Gastrocnemius medialis (tissue), 4 donors: Measurements from ENCODE around the gene CA14. TPM values are rescaled to one million over a fixed set of nuclear protein-coding genes. Genes with fewer than 3 reads are reported as not detected.

Experiments used
- ATAC-seq, 2 donors: fragments of 150-250 bp; one replicate each; pipeline ENCODE4 v1.9.1; 2016
- DNase-seq, 2 donors: peaks; one replicate each; pipeline ENCODE4 v3.0.0-alpha.2; 2019
- H3K27ac ChIP-seq, 4 donors: fragments of 200-600 bp; sonication (generic); 1 replicate in 1 of 4; 2 replicates in 3 of 4; pipeline ENCODE4 v1.5.1; 2016 to 2018; ENCODE audit warnings: mild to moderate bottlenecking in 2 of 4, moderate library complexity in 1 of 4
- H3K27me3 ChIP-seq, 3 donors: fragments of 200-600 bp; sonication (generic) in 2 of 3; 1 replicate in 1 of 3; 2 replicates in 2 of 3; pipeline versions ENCODE4 v1.5.1 to v1.6.0; 2016 to 2019; ENCODE audit warnings: mild to moderate bottlenecking in 1 of 3, moderate library complexity in 1 of 3
- H3K36me3 ChIP-seq, 2 donors: fragments of 200-600 bp; sonication (generic) in 1 of 2; one replicate each; pipeline ENCODE4 v1.5.1; 2017 to 2018
- H3K4me1 ChIP-seq, 2 donors: fragments of 200-600 bp; sonication (generic) in 1 of 2; one replicate each; pipeline ENCODE4 v1.5.1; 2016 to 2017; ENCODE audit warnings: mild to moderate bottlenecking in 2 of 2
- H3K4me3 ChIP-seq, 4 donors: fragments of 200-600 bp; sonication (generic) in 3 of 4; 1 replicate in 1 of 4; 2 replicates in 3 of 4; pipeline ENCODE4 v1.5.1; 2016 to 2019; ENCODE audit warnings: mild to moderate bottlenecking in 2 of 4
- H3K9me3 ChIP-seq, 3 donors: fragments of 200-600 bp; sonication (generic) in 2 of 3; 1 replicate in 1 of 3; 2 replicates in 2 of 3; pipeline ENCODE4 v1.5.1; 2016 to 2019
- POLR2A ChIP-seq, 2 donors: fragments of 450-650 bp; IDR thresholded peaks; one replicate each; pipeline ENCODE4 v1.6.1; 2017; ENCODE audit warnings: antibody characterized with exemption in 2 of 2, mild to moderate bottlenecking in 2 of 2, moderate library complexity in 2 of 2
- in situ Hi-C, 4 donors: fragments of 200-750 bp; cut with MboI; loops; one replicate each; pipeline versions ENCODE4 v1.15.0 to v1.8.0; 2017; ENCODE audit warnings: low sequenced_read_pairs in 4 of 4
- intact Hi-C: fragments of 100-400 bp; cut with DNase I; formaldehyde crosslinking; loops from one replicate; pipeline ENCODE4 v1.15.1; 2023; ENCODE audit warnings: low total_unique reads
- total RNA-seq, 4 donors: library from RNA; depleted of rRNA; stranded (reverse); fragments of >200 nt; gene quantifications; one replicate each; pipeline versions ENCODE4 v1.1.0 to v1.2.3, GENCODE V29; 2016
- TF ChIP-seq, protein P1 (sequence below), 5 experiments: fragments of 450-650 bp in 3 of 5; fragments of 200-600 bp in 2 of 5; sonication (generic) in 2 of 5; IDR thresholded peaks in 4 of 5; conservative IDR thresholded peaks in 1 of 5; 1 replicate in 4 of 5; 2 replicates in 1 of 5; pipeline ENCODE4 v1.5.1; 2016 to 2019; ENCODE audit warnings: antibody characterized with exemption in 5 of 5, mild to moderate bottlenecking in 3 of 5, moderate library complexity in 3 of 5

The CA14 gene
- total RNA-seq, 4 donors from 2014 or later = 0.20 to 3.8 (median 0.31) TPM; not detected in 1

DNA sequence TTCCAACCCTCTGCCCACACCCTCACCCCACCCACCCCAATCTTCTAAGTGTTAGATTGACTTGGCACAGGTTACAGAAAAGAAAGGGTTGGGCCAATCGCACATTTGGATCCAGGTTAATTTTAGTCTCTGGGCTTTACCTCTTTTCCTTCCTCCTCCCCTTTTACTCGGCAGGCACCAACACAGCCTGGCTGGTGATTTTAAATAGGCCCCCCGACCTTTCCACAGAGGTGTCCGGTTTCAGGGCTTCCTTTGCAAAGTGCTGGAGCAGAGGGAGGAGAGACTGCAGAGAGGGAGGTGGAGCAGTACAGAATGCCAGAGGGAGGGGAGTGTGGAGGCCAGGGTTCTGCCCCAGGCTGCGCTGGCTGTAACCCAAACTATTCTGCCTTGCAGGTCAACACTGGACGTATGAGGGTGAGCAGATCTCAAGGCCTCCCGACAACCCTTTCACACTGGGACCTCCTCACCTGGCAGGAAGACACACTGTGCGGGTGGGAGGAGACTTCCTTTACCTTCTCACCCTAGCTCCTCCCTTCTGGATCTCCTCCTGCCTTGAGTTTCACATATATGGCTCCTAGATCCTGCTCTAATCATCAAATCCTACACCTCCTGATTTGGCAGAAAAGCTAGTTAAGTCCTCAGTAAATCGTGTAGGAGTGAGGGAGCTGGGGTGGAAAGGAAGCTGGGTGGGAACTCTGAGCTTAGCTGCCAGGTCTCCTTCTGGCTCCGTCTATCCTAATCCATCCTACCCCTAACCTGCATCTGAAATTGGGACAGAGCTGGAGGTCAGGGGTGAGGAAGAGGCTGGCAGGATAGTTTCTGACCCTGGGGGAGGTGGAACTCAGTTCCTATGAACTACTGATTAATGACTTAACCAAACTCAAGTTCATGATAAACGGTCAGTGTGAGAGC, 2.4 kb downstream of the CA14 start:
- H3K27me3 ChIP-seq = no peaks in the 10 kb centered on the region
- peaks cover 32 to 48% of the 10 kb centered on the region in 2 donors for H3K4me1 ChIP-seq
- no peak for TF ChIP-seq POLR2A (IDR thresholded peaks at IDR 0.05)
- TF ChIP-seq, protein P1, sequence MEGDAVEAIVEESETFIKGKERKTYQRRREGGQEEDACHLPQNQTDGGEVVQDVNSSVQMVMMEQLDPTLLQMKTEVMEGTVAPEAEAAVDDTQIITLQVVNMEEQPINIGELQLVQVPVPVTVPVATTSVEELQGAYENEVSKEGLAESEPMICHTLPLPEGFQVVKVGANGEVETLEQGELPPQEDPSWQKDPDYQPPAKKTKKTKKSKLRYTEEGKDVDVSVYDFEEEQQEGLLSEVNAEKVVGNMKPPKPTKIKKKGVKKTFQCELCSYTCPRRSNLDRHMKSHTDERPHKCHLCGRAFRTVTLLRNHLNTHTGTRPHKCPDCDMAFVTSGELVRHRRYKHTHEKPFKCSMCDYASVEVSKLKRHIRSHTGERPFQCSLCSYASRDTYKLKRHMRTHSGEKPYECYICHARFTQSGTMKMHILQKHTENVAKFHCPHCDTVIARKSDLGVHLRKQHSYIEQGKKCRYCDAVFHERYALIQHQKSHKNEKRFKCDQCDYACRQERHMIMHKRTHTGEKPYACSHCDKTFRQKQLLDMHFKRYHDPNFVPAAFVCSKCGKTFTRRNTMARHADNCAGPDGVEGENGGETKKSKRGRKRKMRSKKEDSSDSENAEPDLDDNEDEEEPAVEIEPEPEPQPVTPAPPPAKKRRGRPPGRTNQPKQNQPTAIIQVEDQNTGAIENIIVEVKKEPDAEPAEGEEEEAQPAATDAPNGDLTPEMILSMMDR (IDR thresholded peaks at IDR 0.05 in 4 of 5, conservative IDR thresholded peaks at IDR 0.05 in 1 of 5) = no peak
- peak overlapping the region; percentile 22 to 76 (median 66) for H3K27ac ChIP-seq
- peak overlapping the region in 1 of 4 donors; percentile 5 for H3K4me3 ChIP-seq
- ATAC-seq (peak in 1 of 2 donors; percentile 5), DNase-seq (peak in 1 of 2 donors; percentile 24)
- intact Hi-C loops = no loop called here
- H3K9me3 ChIP-seq = no peaks in the 10 kb centered on the region
- H3K36me3 ChIP-seq = peaks cover 0 to 10% of the 10 kb centered on the region in 2 donors
- in situ Hi-C loops = no loop called here

DNA sequence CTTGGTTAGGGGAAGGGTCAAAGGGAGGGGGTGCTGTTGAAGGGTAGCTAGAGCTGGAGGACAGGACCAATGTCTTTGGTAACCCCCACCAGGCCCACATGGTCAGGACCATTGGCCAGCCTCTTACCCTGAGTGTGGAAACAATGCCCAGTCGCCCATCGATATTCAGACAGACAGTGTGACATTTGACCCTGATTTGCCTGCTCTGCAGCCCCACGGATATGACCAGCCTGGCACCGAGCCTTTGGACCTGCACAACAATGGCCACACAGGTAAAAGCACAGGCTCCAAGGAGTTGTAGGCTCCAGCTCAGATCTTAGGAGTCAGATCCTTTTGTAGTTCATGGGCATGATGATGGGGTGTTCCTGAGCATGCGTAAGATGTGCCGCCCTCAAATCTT, 3.8 kb downstream of the CA14 start:
- in situ Hi-C loops = no loop called here

DNA sequence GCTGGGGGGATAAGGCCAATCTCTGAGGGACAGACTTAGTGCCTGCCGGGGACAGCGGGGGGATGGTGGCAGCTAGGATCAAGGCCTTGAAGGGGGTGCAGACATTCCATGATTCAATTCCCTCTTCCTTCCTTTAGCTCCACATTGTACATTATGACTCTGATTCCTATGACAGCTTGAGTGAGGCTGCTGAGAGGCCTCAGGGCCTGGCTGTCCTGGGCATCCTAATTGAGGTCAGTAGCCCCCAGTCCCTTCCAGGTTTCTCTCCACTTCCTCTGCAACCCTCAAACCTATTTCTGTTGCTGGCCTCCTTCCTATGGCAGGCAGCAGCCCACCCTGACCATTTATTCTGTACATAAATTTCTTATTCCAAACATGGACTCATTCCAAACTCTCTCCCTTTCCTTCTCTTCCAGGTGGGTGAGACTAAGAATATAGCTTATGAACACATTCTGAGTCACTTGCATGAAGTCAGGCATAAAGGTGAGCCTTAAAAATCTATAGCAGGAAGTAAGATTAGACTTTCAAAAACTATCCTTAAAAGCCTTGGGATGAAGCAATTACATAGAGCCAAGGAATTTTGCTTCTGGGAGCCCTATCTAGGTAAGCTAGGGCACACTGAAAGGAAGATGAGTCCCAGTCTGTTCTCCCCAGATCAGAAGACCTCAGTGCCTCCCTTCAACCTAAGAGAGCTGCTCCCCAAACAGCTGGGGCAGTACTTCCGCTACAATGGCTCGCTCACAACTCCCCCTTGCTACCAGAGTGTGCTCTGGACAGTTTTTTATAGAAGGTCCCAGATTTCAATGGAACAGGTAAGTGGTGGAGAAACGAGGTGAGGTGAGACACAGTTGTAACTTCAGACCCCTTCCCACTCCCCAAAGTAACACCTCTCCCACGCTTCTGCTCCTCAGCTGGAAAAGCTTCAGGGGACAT, 5.1 kb downstream of the CA14 start:
- in situ Hi-C loops = no loop called here
- TF ChIP-seq, protein P1 (IDR thresholded peaks at IDR 0.05 in 4 of 5, conservative IDR thresholded peaks at IDR 0.05 in 1 of 5) = no peak
- TF ChIP-seq POLR2A (IDR thresholded peaks at IDR 0.05) = no peak

More for the DNA sequence above, 3.8 kb downstream of the CA14 start:
- Histone ChIP-seq H3K4me1 (peaks cover 26 to 44% of the 10 kb centered on the region in 2 donors), H3K4me3 (no peak overlapping the region), H3K36me3 (peaks cover 2 to 23% of the 10 kb centered on the region in 2 donors), H3K9me3 (no peaks in the 10 kb centered on the region), H3K27ac (peak overlapping the region in 2 of 4 donors; percentile 6 to 76), H3K27me3 (no peaks in the 10 kb centered on the region)
- DNase-seq = no peak
- no peak for ATAC-seq
- intact Hi-C loops = no loop called here
- TF ChIP-seq POLR2A (IDR thresholded peaks at IDR 0.05) = no peak
- TF ChIP-seq, protein P1 (IDR thresholded peaks at IDR 0.05 in 4 of 5, conservative IDR thresholded peaks at IDR 0.05 in 1 of 5) = no peak

DNA sequence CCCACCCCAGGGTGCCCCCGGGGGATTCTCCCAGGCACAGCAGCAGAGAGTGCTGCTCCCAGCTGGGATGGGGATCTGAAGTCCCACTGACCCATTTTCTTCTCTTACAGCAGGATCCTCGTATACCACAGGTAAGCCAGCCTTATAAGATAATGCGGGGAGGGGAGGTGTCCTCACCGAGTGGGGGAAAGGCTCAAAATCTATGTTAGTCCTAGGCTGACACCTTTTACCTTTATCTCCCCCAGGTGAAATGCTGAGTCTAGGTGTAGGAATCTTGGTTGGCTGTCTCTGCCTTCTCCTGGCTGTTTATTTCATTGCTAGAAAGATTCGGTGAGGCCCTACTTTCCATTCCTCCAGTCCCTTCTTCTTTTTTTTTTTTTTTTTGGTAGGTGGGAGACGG, 6.0 kb downstream of the CA14 start:
- no peaks in the 10 kb centered on the region for H3K27me3 ChIP-seq
- H3K27ac ChIP-seq = peak overlapping the region in 1 of 4 donors; percentile 12
- peaks cover 2 to 32% of the 10 kb centered on the region in 2 donors for H3K36me3 ChIP-seq
- no peak overlapping the region for H3K4me3 ChIP-seq
- in situ Hi-C loops (no loop called here), intact Hi-C loops (no loop called here)
- peaks cover 23 to 32% of the 10 kb centered on the region in 2 donors for H3K4me1 ChIP-seq
- TF ChIP-seq, protein P1 (IDR thresholded peaks at IDR 0.05 in 4 of 5, conservative IDR thresholded peaks at IDR 0.05 in 1 of 5) = no peak
- no peak for TF ChIP-seq POLR2A (IDR thresholded peaks at IDR 0.05)
- ATAC-seq (no peak), DNase-seq (no peak)
- H3K9me3 ChIP-seq = no peaks in the 10 kb centered on the region

More for the DNA sequence above, 5.1 kb downstream of the CA14 start:
- Histone ChIP-seq H3K4me3 (no peak overlapping the region), H3K27me3 (no peaks in the 10 kb centered on the region), H3K9me3 (no peaks in the 10 kb centered on the region), H3K36me3 (peaks cover 2 to 32% of the 10 kb centered on the region in 2 donors), H3K27ac (peak overlapping the region in 1 of 4 donors; percentile 76), H3K4me1 (peaks cover 21 to 37% of the 10 kb centered on the region in 2 donors)
- DNase-seq = no peak
- no peak for ATAC-seq
- intact Hi-C loops = no loop called here
